Endothelial cell of umbilical vein (primary cell): ENCODE results near the gene PCGF1. TPM values are rescaled to one million over a fixed set of nuclear protein-coding genes. Genes with fewer than 3 reads are reported as not detected.
A peak's percentile ranks its signal among the peaks of the same experiment; 100 is the strongest.

ENCODE experiments used
- BruUV-seq: library from RNA; stranded (reverse); fragments of 400-500 nt; replicated peaks from 2 replicates; lab custom pipeline; 2021; lab: Mats Ljungman, UMichigan
- CTCF ChIA-PET: fragments of 300-600, 350-600 bp; sonication (Branson Sonifier 250); formaldehyde crosslinking; loops from one replicate; lab custom pipeline; 2021; ENCODE audit warnings: antibody characterized with exemption, inconsistent platforms; lab: Charles Lee
- POLR2A ChIA-PET: fragments of 300-600, 350-600 bp; sonication (Branson Sonifier 250); formaldehyde crosslinking; loops from one replicate; lab custom pipeline; 2021; ENCODE audit warnings: antibody characterized with exemption, inconsistent platforms; lab: Charles Lee
- DNase-seq: peaks from one replicate; pipeline ENCODE4 v3.0.0-alpha.2; 2011; ENCODE audit warnings: low read depth, low spot score
- FAIRE-seq: peaks from 2 replicates; lab custom pipeline; 2011; peaks lifted over from hg19 to GRCh38; lab: Jason Lieb, UNC
- H2AFZ ChIP-seq: 2 replicates; pipeline ENCODE4 v1.6.0; 2012; ENCODE audit warnings: low read depth, low read length, control low read depth, inconsistent platforms
- H3K27ac ChIP-seq: 2 replicates; pipeline ENCODE4 v1.5.1; 2011; ENCODE audit warnings: low read depth, mild to moderate bottlenecking, control low read depth, low read length, moderate library complexity; ENCODE audit not compliant: insufficient read depth
- H3K27me3 ChIP-seq, 2 experiments: 2 replicates each; pipeline versions ENCODE4 v1.6.0 to v1.6.1; 2011; ENCODE audit warnings: low read length in 2 of 2, mixed read lengths in 1 of 2; ENCODE audit not compliant: control insufficient read depth in 2 of 2, insufficient read depth in 2 of 2
- H3K36me3 ChIP-seq, 2 experiments: 2 replicates in 1 of 2; 3 replicates in 1 of 2; pipeline ENCODE4 v1.5.1; 2011; ENCODE audit warnings: low read length in 2 of 2, mild to moderate bottlenecking in 1 of 2, moderate library complexity in 1 of 2; ENCODE audit not compliant: control insufficient read depth in 2 of 2, insufficient read depth in 2 of 2; ENCODE audit errors: extremely low read depth in 1 of 2
- H3K4me1 ChIP-seq: 3 replicates; pipeline ENCODE4 v1.5.1; 2011; ENCODE audit warnings: mild to moderate bottlenecking, low read length; ENCODE audit not compliant: control insufficient read depth, insufficient read depth; ENCODE audit errors: extremely low read depth
- H3K4me2 ChIP-seq: 2 replicates; pipeline ENCODE4 v1.6.1; 2011; ENCODE audit warnings: low read length, control low read depth, mixed read lengths; ENCODE audit not compliant: insufficient read depth
- H3K4me3 ChIP-seq, 3 experiments: fragments of 200-600 bp in 1 of 3; sonication (generic), shearing (Covaris generic) in 1 of 3; replicated peaks in 1 of 3; 2 replicates each; pipeline ENCODE4 v1.5.1; 2011 to 2016; ENCODE audit warnings: control low read depth in 3 of 3, low read length in 3 of 3, mild to moderate bottlenecking in 2 of 3, inconsistent platforms in 1 of 3, low read depth in 1 of 3, moderate library complexity in 1 of 3; ENCODE audit not compliant: insufficient read depth in 1 of 3
- H3K79me2 ChIP-seq: 2 replicates; pipeline ENCODE4 v1.6.0; 2012; ENCODE audit warnings: low read length, inconsistent platforms; ENCODE audit not compliant: control insufficient read depth, insufficient read depth
- H3K9ac ChIP-seq: replicated peaks from 2 replicates; pipeline ENCODE3; 2011; ENCODE audit warnings: low read length, control low read depth; ENCODE audit not compliant: insufficient read depth; ENCODE audit errors: extremely low read depth
- H3K9me1 ChIP-seq: replicated peaks from 3 replicates; pipeline ENCODE4 v1.6.0; 2011; ENCODE audit warnings: mild to moderate bottlenecking, low read length; ENCODE audit not compliant: control insufficient read depth, insufficient read depth; ENCODE audit errors: extremely low read depth
- H3K9me3 ChIP-seq: replicated peaks from 2 replicates; pipeline ENCODE4 v1.5.1; 2012; ENCODE audit warnings: low read length, inconsistent platforms; ENCODE audit not compliant: control insufficient read depth, insufficient read depth
- H4K20me1 ChIP-seq: replicated peaks from 2 replicates; pipeline ENCODE3; 2011; ENCODE audit warnings: mild to moderate bottlenecking, low read length; ENCODE audit not compliant: control insufficient read depth, insufficient read depth; ENCODE audit errors: extremely low read depth
- CTCF ChIP-seq, 2 donors: IDR thresholded peaks; 1 replicate in 1 of 2; 2 replicates in 1 of 2; pipeline ENCODE4 v1.5.1; 2011; ENCODE audit warnings: low read length in 2 of 2, mild to moderate bottlenecking in 2 of 2, moderate library complexity in 2 of 2, control low read depth in 1 of 2, inconsistent platforms in 1 of 2, low read depth in 1 of 2; ENCODE audit not compliant: insufficient read depth in 1 of 2; ENCODE audit errors: extremely low read depth in 1 of 2
- EZH2 ChIP-seq: IDR thresholded peaks from 2 replicates; pipeline ENCODE4 v1.6.1; 2012; ENCODE audit warnings: borderline replicate concordance, low read depth, mild to moderate bottlenecking, moderate library complexity, low read length, inconsistent platforms; ENCODE audit not compliant: severe bottlenecking
- FOS ChIP-seq: IDR thresholded peaks from 2 replicates; pipeline ENCODE4 v1.6.1; 2011; ENCODE audit warnings: mild to moderate bottlenecking, low read length, moderate library complexity, borderline replicate concordance; ENCODE audit not compliant: insufficient read depth
- GATA2 ChIP-seq: IDR thresholded peaks from 2 replicates; pipeline ENCODE4 v1.7.0; 2011; ENCODE audit warnings: low read depth, mild to moderate bottlenecking, moderate library complexity, mixed read lengths, low read length; ENCODE audit not compliant: insufficient read length, insufficient read depth
- JUN ChIP-seq: IDR thresholded peaks from 2 replicates; pipeline ENCODE4 v1.6.1; 2011; ENCODE audit warnings: borderline replicate concordance, low read depth; ENCODE audit not compliant: insufficient read length, insufficient read depth
- MAX ChIP-seq: IDR thresholded peaks from 2 replicates; pipeline ENCODE4 v1.6.1; 2011; ENCODE audit not compliant: insufficient read depth, insufficient read length
- MYC ChIP-seq: IDR thresholded peaks from one replicate; pipeline ENCODE4 v1.6.1; 2011; ENCODE audit warnings: mild to moderate bottlenecking, low read depth, low read length
- POLR2A ChIP-seq: IDR thresholded peaks from 2 replicates; pipeline ENCODE4 v1.6.1; 2012; ENCODE audit warnings: low read depth, mild to moderate bottlenecking, control low read depth, low read length
- POLR2AphosphoS5 ChIP-seq: IDR thresholded peaks from 2 replicates; pipeline ENCODE4 v1.6.1; 2012; ENCODE audit warnings: low read depth, mild to moderate bottlenecking, control low read depth, low read length, moderate library complexity; ENCODE audit not compliant: insufficient read depth
- dilution Hi-C: fragments of 300-500 bp; cut with MboI; formaldehyde crosslinking; loops from one replicate; pipeline ENCODE4 v1.15.0; 2019; ENCODE audit warnings: low sequenced_read_pairs; ENCODE audit not compliant: extremely low pct_ligation_motif_present
- intact Hi-C: fragments of 100-400 bp; cut with micrococcal nuclease; formaldehyde crosslinking; loops from one replicate; pipeline ENCODE4 v1.10.0; 2022
- polyA plus RNA-seq, 4 experiments: library from polyadenylated mRNA; depleted of rRNA in 3 of 4; stranded (reverse) in 3 of 4; unstranded in 1 of 4; fragments of >200 nt; gene quantifications; 2 replicates each; pipeline versions ENCODE4 v1.2.1 to v1.2.3, GENCODE V29; 2011 to 2012; ENCODE audit warnings: missing spikeins in 1 of 4
- total RNA-seq: library from RNA; stranded (reverse); gene quantifications from 2 replicates; pipeline ENCODE4 v1.2.3, GENCODE V29; 2021

PCGF1 gene
- total and polyA plus RNA-seq, 2 donors (not counting 3 experiments of a cell fraction or from before 2014, with no cell fraction given): 17.4 to 19.2 TPM

- intact Hi-C loops (loop anchor here (1.0 kb wide), 3 partner anchors 10 to 67 kb away; partner anchors contain the start of genes MRPL53 and WBP1), dilution Hi-C loops (no loop called here)
- DNase-seq (no peak), FAIRE-seq (peak; percentile 50)
- peak overlapping the region; percentile 81 for H2AFZ ChIP-seq
- no peaks in the 10 kb centered on the region for H3K9me3 ChIP-seq
- no peaks in the 10 kb centered on the region for H3K27me3 ChIP-seq
- H3K9me1 ChIP-seq: no peaks in the 10 kb centered on the region
- peak overlapping the region; percentile 68 for H3K9ac ChIP-seq
- ChIA-PET CTCF (interaction anchor here (0.8 to 5.6 kb wide), 21 partner anchors 10 to 232 kb away, joined by 3 to 82 read pairs (median 5); partner anchors contain the start of genes AUP1, DQX1, HTRA2 and INO80B), POLR2A (interaction anchor here (0.6 kb wide), 1 partner anchor 706 kb away, joined by 19 read pairs; no protein-coding TSS in a partner anchor)
- H3K79me2 ChIP-seq: peaks cover 16% of the 10 kb centered on the region
- BruUV-seq: no TSS peak
- H3K36me3 ChIP-seq: peaks cover 0 to 3% of the 10 kb centered on the region in 2 experiments
- peak overlapping the region; percentile 68 for H3K4me2 ChIP-seq
- H4K20me1 ChIP-seq: no peaks in the 10 kb centered on the region
- peaks cover 13% of the 10 kb centered on the region for H3K4me1 ChIP-seq
- TF ChIP-seq GATA2 (no peak), CTCF (IDR thresholded peaks at IDR 0.05; ENCODE audit: extremely low read depth in 1 of 2, insufficient read depth in 1 of 2, low read depth in 1 of 2, low read length in 2 of 2) (no peak), EZH2 (no peak), JUN (no peak), MAX (no peak), POLR2A (no peak), FOS (no peak), POLR2AphosphoS5 (no peak), MYC (no peak)
- peak overlapping the region; percentile 6 to 79 (median 66) for H3K4me3 ChIP-seq
- peak overlapping the region; percentile 36 for H3K27ac ChIP-seq
These were observed 25.3 kb downstream of the PCGF1 start for GRCh38 chr2:74481961-74482800.
